OCI-LY1 (cell line): ENCODE results near the gene EBPL.

Experiments
- H2AFZ ChIP-seq: fragments of 200-600 bp; sonication (generic), shearing (Covaris generic); 2 replicates; pipeline ENCODE4 v1.6.0; 2014; ENCODE audit warnings: antibody characterized with exemption, mild to moderate bottlenecking, low read length
- H3F3A ChIP-seq: fragments of 200-600 bp; sonication (generic), shearing (Covaris generic); 2 replicates; pipeline ENCODE4 v1.6.0; 2014; ENCODE audit warnings: mild to moderate bottlenecking, antibody characterized with exemption, low read length, moderate library complexity; ENCODE audit not compliant: insufficient read depth
- H3K27ac ChIP-seq: fragments of 200-600 bp; sonication (generic); 2 replicates; pipeline ENCODE4 v1.5.1; 2014; ENCODE audit warnings: low read length, mixed run types, mild to moderate bottlenecking, low read depth; ENCODE audit not compliant: poor library complexity, severe bottlenecking
- H3K27me3 ChIP-seq: fragments of 200-600 bp; sonication (generic); 2 replicates; pipeline ENCODE4 v1.6.0; 2014; ENCODE audit warnings: antibody characterized with exemption, mild to moderate bottlenecking, low read length, moderate library complexity; ENCODE audit not compliant: insufficient read depth
- H3K36me3 ChIP-seq: fragments of 200-600 bp; sonication (generic); 2 replicates; pipeline ENCODE4 v1.6.1; 2014; ENCODE audit warnings: mild to moderate bottlenecking, antibody characterized with exemption, low read length, moderate library complexity, mixed read lengths; ENCODE audit not compliant: insufficient read depth
- H3K4me1 ChIP-seq: fragments of 200-600 bp; sonication (generic); 2 replicates; pipeline ENCODE4 v1.5.1; 2014; ENCODE audit warnings: mild to moderate bottlenecking, low read length, moderate library complexity; ENCODE audit not compliant: insufficient read depth, severe bottlenecking
- H3K4me2 ChIP-seq: fragments of 200-600 bp; sonication (generic), shearing (Covaris generic); 2 replicates; pipeline ENCODE4 v1.6.1; 2014; ENCODE audit warnings: low read length
- H3K4me3 ChIP-seq: fragments of 200-600 bp; sonication (generic); 2 replicates; pipeline ENCODE4 v1.5.1; 2014; ENCODE audit warnings: low read length, low read depth, mild to moderate bottlenecking, mixed read lengths; ENCODE audit not compliant: poor library complexity, severe bottlenecking
- H3K79me2 ChIP-seq: fragments of 200-600 bp; shearing (Covaris generic); 2 replicates; pipeline ENCODE4 v1.6.1; 2016; ENCODE audit warnings: mixed run types, low read length, mixed read lengths; ENCODE audit not compliant: insufficient read depth
- H3K9ac ChIP-seq: fragments of 200-600 bp; sonication (generic), shearing (Covaris generic); 2 replicates; pipeline ENCODE4 v1.6.1; 2014; ENCODE audit warnings: mild to moderate bottlenecking, low read length, mixed read lengths
- H3K9me2 ChIP-seq: fragments of 200-600 bp; sonication (generic), shearing (Covaris generic); 2 replicates; pipeline ENCODE4 v1.6.1; 2014; ENCODE audit warnings: low read depth, mild to moderate bottlenecking, low read length, mixed read lengths
- H3K9me3 ChIP-seq: fragments of 200-600 bp; shearing (Covaris generic); 2 replicates; pipeline ENCODE4 v1.6.1; 2014; ENCODE audit warnings: low read length, mixed read lengths
- H4K20me1 ChIP-seq: fragments of 200-600 bp; sonication (generic), shearing (Covaris generic); 2 replicates; pipeline ENCODE4 v1.6.0; 2016; ENCODE audit warnings: mild to moderate bottlenecking, low read length; ENCODE audit not compliant: insufficient read depth
- CTCF ChIP-seq: fragments of 200-600 bp; sonication (generic), shearing (Covaris generic); IDR thresholded peaks from 2 replicates; pipeline ENCODE4 v1.5.1; 2017; ENCODE audit warnings: mild to moderate bottlenecking, antibody characterized with exemption, low read length, moderate library complexity, mixed read lengths
- EZH2 ChIP-seq: fragments of 200-600 bp; sonication (generic), shearing (Covaris generic); IDR thresholded peaks from 2 replicates; pipeline ENCODE4 v1.8.0; 2017; ENCODE audit warnings: borderline replicate concordance, mixed run types, mild to moderate bottlenecking, antibody characterized with exemption, low read length, moderate library complexity, mixed read lengths

The EBPL gene

GRCh38 chr13:49652355-49653305 is 38.7 kb downstream of the EBPL start:
- Histone ChIP-seq H3K4me3 (no peak overlapping the region), H3K9me3 (no peaks in the 10 kb centered on the region), H3K27me3 (no peaks in the 10 kb centered on the region), H3K79me2 (no peaks in the 10 kb centered on the region), H4K20me1 (no peaks in the 10 kb centered on the region), H3K27ac (no peak overlapping the region), H3K4me1 (no peaks in the 10 kb centered on the region), H3K4me2 (no peak overlapping the region), H3K9me2 (no peaks in the 10 kb centered on the region), H2AFZ (no peak overlapping the region), H3K9ac (no peak overlapping the region), H3F3A (no peaks in the 10 kb centered on the region), H3K36me3 (no peaks in the 10 kb centered on the region)
- TF ChIP-seq CTCF (peak; percentile 61; the same call in 1 of the 2 replicates), EZH2 (no peak)

- no peaks in the 10 kb centered on the region for H3K36me3 ChIP-seq
- no peaks in the 10 kb centered on the region for H3K9me3 ChIP-seq
- no peaks in the 10 kb centered on the region for H3F3A ChIP-seq
- H4K20me1 ChIP-seq = no peaks in the 10 kb centered on the region
- no peak overlapping the region for H3K27ac ChIP-seq
- H2AFZ ChIP-seq = no peak overlapping the region
- H3K27me3 ChIP-seq = no peaks in the 10 kb centered on the region
- H3K4me1 ChIP-seq = no peaks in the 10 kb centered on the region
- H3K4me2 ChIP-seq = no peak overlapping the region
- no peak overlapping the region for H3K4me3 ChIP-seq
- H3K9me2 ChIP-seq = no peaks in the 10 kb centered on the region
- H3K9ac ChIP-seq = no peak overlapping the region
- TF ChIP-seq CTCF = no peak
- no peak for TF ChIP-seq EZH2
- no peaks in the 10 kb centered on the region for H3K79me2 ChIP-seq
These were observed 39.5 kb downstream of the EBPL start for GRCh38 chr13:49651570-49652354.

- Histone ChIP-seq H3K79me2 (no peaks in the 10 kb centered on the region), H4K20me1 (no peaks in the 10 kb centered on the region), H3F3A (no peaks in the 10 kb centered on the region), H3K9me3 (no peaks in the 10 kb centered on the region), H3K36me3 (no peaks in the 10 kb centered on the region), H3K27me3 (no peaks in the 10 kb centered on the region), H3K4me2 (no peak overlapping the region), H3K4me1 (no peaks in the 10 kb centered on the region), H3K9ac (no peak overlapping the region), H3K4me3 (no peak overlapping the region), H3K27ac (no peak overlapping the region), H3K9me2 (no peaks in the 10 kb centered on the region), H2AFZ (no peak overlapping the region)
- no peak for TF ChIP-seq EZH2
- no peak for TF ChIP-seq CTCF
These were observed 41.3 kb downstream of the EBPL start for GRCh38 chr13:49649963-49650312.
